ES-I3 (cell line): ENCODE measurements around the gene PRR5L.

Source experiments
- H3K36me3 ChIP-seq: 2 replicates; pipeline ENCODE4 v1.6.1; 2013; ENCODE audit warnings: mild to moderate bottlenecking, low read length, control low read depth, moderate library complexity; ENCODE audit not compliant: insufficient read depth
- H3K4me1 ChIP-seq: 2 replicates; pipeline ENCODE4 v1.6.1; 2013; ENCODE audit warnings: mild to moderate bottlenecking, control low read depth, low read length; ENCODE audit not compliant: insufficient read depth
- H3K9ac ChIP-seq: 2 replicates; pipeline ENCODE4 v1.6.1; 2013; ENCODE audit warnings: low read depth, mild to moderate bottlenecking, low read length, moderate library complexity
- H3K9me3 ChIP-seq: 2 replicates; pipeline ENCODE4 v1.6.1; 2013; ENCODE audit warnings: mild to moderate bottlenecking, low read length, moderate library complexity; ENCODE audit not compliant: control insufficient read depth, insufficient read depth

The PRR5L gene

GRCh38 chr11:36363361-36364268 lies 67.5 kb downstream of the PRR5L start:
- Histone ChIP-seq H3K9me3 (no peaks in the 10 kb centered on the region), H3K36me3 (no peaks in the 10 kb centered on the region; the same call in 1 of the 2 replicates), H3K4me1 (peaks cover 25% of the 10 kb centered on the region), H3K9ac (no peak overlapping the region)

DNA sequence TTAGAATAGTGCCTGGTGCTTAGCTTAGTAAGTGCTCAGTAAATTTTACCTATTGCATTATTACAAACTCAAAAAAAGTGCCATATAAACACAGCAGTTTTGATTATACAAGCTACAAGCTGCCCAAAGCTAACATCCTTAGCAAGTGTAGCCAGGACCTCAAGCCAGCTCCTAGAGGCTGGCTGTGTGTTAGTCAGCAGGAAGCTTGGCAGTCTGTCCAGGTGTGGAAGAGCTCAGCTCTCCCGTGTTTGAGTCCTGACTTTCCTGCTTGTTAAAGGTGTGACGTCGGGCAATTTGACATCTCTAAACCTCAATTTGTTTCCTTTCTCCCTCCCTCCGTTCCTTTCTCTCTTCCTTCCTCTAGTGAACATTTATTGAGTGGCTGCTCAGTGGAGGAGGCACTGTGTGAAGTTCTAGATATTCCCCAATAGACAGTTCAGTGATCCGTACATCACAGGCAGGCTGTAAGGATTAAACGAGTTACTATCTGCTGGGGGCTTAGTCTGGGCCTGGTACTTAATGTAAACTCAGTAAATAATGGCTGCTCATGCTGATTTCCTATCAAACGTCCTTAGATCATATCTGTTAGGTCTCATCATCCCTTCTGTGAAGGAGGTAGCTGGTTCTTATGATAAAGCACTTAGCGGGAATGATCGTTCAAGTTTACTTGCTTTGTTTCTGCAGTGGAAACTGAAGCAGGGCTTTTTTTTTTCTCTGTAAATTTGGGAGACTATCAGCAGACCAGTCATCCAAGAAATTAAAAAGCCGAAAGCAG lies 68.7 kb downstream of the PRR5L start:
- Histone ChIP-seq H3K36me3 (no peaks in the 10 kb centered on the region; the same call in 1 of the 2 replicates), H3K9me3 (no peaks in the 10 kb centered on the region), H3K4me1 (peaks cover 25% of the 10 kb centered on the region), H3K9ac (no peak overlapping the region)

GRCh38 chr11:36365907-36366306 lies 69.8 kb downstream of the PRR5L start:
- Histone ChIP-seq H3K9me3 (no peaks in the 10 kb centered on the region), H3K4me1 (peaks cover 25% of the 10 kb centered on the region), H3K9ac (no peak overlapping the region)

GRCh38 chr11:36367806-36368680 lies 72.0 kb downstream of the PRR5L start:
- no peaks in the 10 kb centered on the region; the same call in 1 of the 2 replicates for H3K36me3 ChIP-seq

More at GRCh38 chr11:36365907-36366306, 69.8 kb downstream of the PRR5L start:
- no peaks in the 10 kb centered on the region; the same call in 1 of the 2 replicates for H3K36me3 ChIP-seq

DNA sequence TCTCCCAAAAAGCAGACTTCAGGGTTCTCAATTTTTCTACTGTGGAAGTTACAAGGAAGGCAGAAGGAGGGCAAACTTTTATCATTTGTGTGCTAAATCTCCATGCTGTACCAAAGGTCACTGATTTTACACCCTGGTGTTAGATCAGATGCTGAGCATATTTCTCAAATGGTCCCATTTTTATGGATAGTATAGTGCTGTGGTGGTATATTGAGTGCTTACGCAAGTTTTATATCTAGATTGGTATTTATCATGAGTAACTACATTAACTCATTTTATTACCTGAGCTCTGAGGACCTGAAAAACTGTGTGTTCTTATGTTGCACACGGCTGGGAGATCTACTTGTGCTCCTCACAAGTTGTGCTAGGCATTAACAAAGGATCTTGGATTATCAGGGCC lies 75.1 kb downstream of the PRR5L start:
- no peaks in the 10 kb centered on the region for H3K9me3 ChIP-seq
- peaks cover 11% of the 10 kb centered on the region; the same call in 1 of the 2 replicates for H3K4me1 ChIP-seq

More at GRCh38 chr11:36367806-36368680, 72.0 kb downstream of the PRR5L start:
- Histone ChIP-seq H3K9me3 (no peaks in the 10 kb centered on the region), H3K9ac (no peak overlapping the region), H3K4me1 (peaks cover 19% of the 10 kb centered on the region)

GRCh38 chr11:36371590-36371989 lies 75.5 kb downstream of the PRR5L start:
- Histone ChIP-seq H3K36me3 (no peaks in the 10 kb centered on the region; the same call in 1 of the 2 replicates), H3K9ac (no peak overlapping the region), H3K9me3 (no peaks in the 10 kb centered on the region), H3K4me1 (peaks cover 11% of the 10 kb centered on the region; the same call in 1 of the 2 replicates)

More for the DNA sequence above, 75.1 kb downstream of the PRR5L start:
- no peak overlapping the region for H3K9ac ChIP-seq
- H3K36me3 ChIP-seq, result no peaks in the 10 kb centered on the region; the same call in 1 of the 2 replicates

- Histone ChIP-seq H3K9me3 (no peaks in the 10 kb centered on the region), H3K4me1 (peaks cover 11% of the 10 kb centered on the region; the same call in 1 of the 2 replicates), H3K36me3 (no peaks in the 10 kb centered on the region; the same call in 1 of the 2 replicates), H3K9ac (no peak overlapping the region)
Observed at GRCh38 chr11:36372101-36372771, 76.1 kb downstream of the PRR5L start.

GRCh38 chr11:36373016-36374010 lies 77.2 kb downstream of the PRR5L start:
- H3K9me3 ChIP-seq, result no peaks in the 10 kb centered on the region
- H3K4me1 ChIP-seq, result peaks cover 16% of the 10 kb centered on the region; the same call in 1 of the 2 replicates
- no peaks in the 10 kb centered on the region for H3K36me3 ChIP-seq
- H3K9ac ChIP-seq, result no peak overlapping the region

DNA sequence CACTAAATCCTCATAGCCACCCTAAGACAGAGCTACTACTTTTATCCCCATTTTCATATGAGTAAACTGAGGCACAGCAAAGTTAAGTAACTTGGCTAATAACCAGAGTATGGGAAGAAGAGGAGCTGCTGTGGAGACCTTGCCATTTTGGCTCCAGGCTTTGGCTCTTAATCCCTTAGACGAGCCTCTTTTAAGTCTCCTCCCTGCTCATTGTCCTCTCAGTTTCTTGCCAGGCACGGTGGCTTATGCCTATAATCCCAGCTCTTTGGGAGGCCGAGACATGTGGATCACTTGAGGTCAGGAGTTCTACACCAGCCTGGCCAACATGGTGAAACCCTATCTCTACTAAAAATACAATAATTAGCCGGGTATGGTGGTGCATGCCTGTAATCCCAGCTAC lies 78.6 kb downstream of the PRR5L start:
- Histone ChIP-seq H3K36me3 (no peaks in the 10 kb centered on the region), H3K4me1 (peaks cover 19% of the 10 kb centered on the region; the same call in 1 of the 2 replicates), H3K9me3 (no peaks in the 10 kb centered on the region), H3K9ac (no peak overlapping the region)

GRCh38 chr11:36375353-36376008 lies 79.4 kb downstream of the PRR5L start:
- Histone ChIP-seq H3K9ac (peak overlapping the region; percentile 84), H3K36me3 (no peaks in the 10 kb centered on the region), H3K4me1 (peaks cover 19% of the 10 kb centered on the region; the same call in 1 of the 2 replicates), H3K9me3 (no peaks in the 10 kb centered on the region)

- H3K4me1 ChIP-seq, result peaks cover 19% of the 10 kb centered on the region; the same call in 1 of the 2 replicates
- no peaks in the 10 kb centered on the region for H3K9me3 ChIP-seq
- H3K36me3 ChIP-seq, result no peaks in the 10 kb centered on the region
- H3K9ac ChIP-seq, result peak overlapping the region; percentile 84
Observed at GRCh38 chr11:36376009-36376887, 80.2 kb downstream of the PRR5L start.
